HCT116 (cell line): ENCODE measurements around the gene PPP4R3A. TPM values are rescaled to one million over a fixed set of nuclear protein-coding genes. Genes with fewer than 3 reads are reported as not detected.

Experiments
- ATAC-seq: fragments of 200-7000 bp; cut with Tn5 transposase; 2 replicates; pipeline ENCODE4 v1.9.1; 2020; ENCODE audit warnings: mild to moderate bottlenecking, moderate library complexity
- BruUV-seq: library from RNA; stranded (reverse); fragments of 400-500 nt; replicated peaks from 2 replicates; lab custom pipeline; 2021; lab: Mats Ljungman, UMichigan
- CTCF ChIA-PET: fragments of 300-600 bp; sonication (Branson Sonifier 250); formaldehyde crosslinking; loops from one replicate; lab custom pipeline; 2021; ENCODE audit warnings: antibody characterized with exemption; lab: Charles Lee
- POLR2A ChIA-PET: fragments of 300-600, 350-600 bp; sonication (Branson Sonifier 250); formaldehyde crosslinking; loops from one replicate; lab custom pipeline; 2021; ENCODE audit warnings: antibody characterized with exemption; lab: Charles Lee
- RAD21 ChIA-PET, 2 experiments: fragments of 300-600 bp; sonication (Branson Sonifier 250); formaldehyde crosslinking; loops; one replicate each; lab custom pipeline; 2023; ENCODE audit warnings: low total read pairs in 2 of 2; ENCODE audit not compliant: uncharacterized antibody in 2 of 2, unreplicated experiment in 2 of 2, low non-redundant PET in 1 of 2; lab: Charles Lee
- DNase-seq: peaks from one replicate; pipeline ENCODE4 v3.0.0-alpha.2; 2010; ENCODE audit warnings: low read depth, low spot score
- H2AFZ ChIP-seq: fragments of 200-600 bp; shearing (Covaris generic), sonication (generic); 2 replicates; pipeline ENCODE4 v1.6.1; 2017; ENCODE audit warnings: low read depth, mixed run types, mixed read lengths, antibody characterized with exemption, low read length; ENCODE audit not compliant: poor library complexity, severe bottlenecking
- H3K27ac ChIP-seq: 2 replicates; pipeline ENCODE4 v1.5.1; 2012; ENCODE audit warnings: low read depth, low read length
- H3K27me3 ChIP-seq: fragments of 200-600 bp; sonication (generic); 2 replicates; pipeline ENCODE4 v1.6.1; 2016; ENCODE audit warnings: mixed run types, low read length, mixed read lengths; ENCODE audit not compliant: insufficient read depth
- H3K36me3 ChIP-seq, 2 experiments: fragments of 200-500 bp in 1 of 2; fragments of 200-600 bp in 1 of 2; sonication (Bioruptor generic) in 1 of 2; sonication (generic) in 1 of 2; 2 replicates each; pipeline versions ENCODE4 v1.5.1 to v1.6.1; 2014 to 2016; ENCODE audit warnings: low read length in 2 of 2, inconsistent platforms in 1 of 2, mixed read lengths in 1 of 2, mixed run types in 1 of 2; ENCODE audit not compliant: insufficient read depth in 2 of 2, control insufficient read depth in 1 of 2
- H3K4me1 ChIP-seq, 2 experiments: fragments of 200-600 bp in 1 of 2; sonication (generic) in 1 of 2; 2 replicates each; pipeline versions ENCODE4 v1.5.1 to v1.6.1; 2012 to 2017; ENCODE audit warnings: low read length in 2 of 2, inconsistent platforms in 1 of 2, mild to moderate bottlenecking in 1 of 2, mixed read lengths in 1 of 2, mixed run types in 1 of 2, moderate library complexity in 1 of 2; ENCODE audit not compliant: insufficient read depth in 2 of 2, control insufficient read depth in 1 of 2
- H3K4me2 ChIP-seq: fragments of 200-600 bp; sonication (generic); 2 replicates; pipeline ENCODE4 v1.6.1; 2017; ENCODE audit warnings: mixed run types, low read length, mixed read lengths
- H3K4me3 ChIP-seq, 2 experiments: fragments of 200-600 bp in 1 of 2; sonication (generic) in 1 of 2; replicated peaks in 1 of 2; 2 replicates each; pipeline ENCODE4 v1.5.1; 2011 to 2016; ENCODE audit warnings: low read length in 2 of 2, control low read depth in 1 of 2, low read depth in 1 of 2, mild to moderate bottlenecking in 1 of 2, mixed read lengths in 1 of 2, mixed run types in 1 of 2
- H3K79me2 ChIP-seq: fragments of 200-600 bp; sonication (generic); 2 replicates; pipeline ENCODE4 v1.6.1; 2017; ENCODE audit warnings: mild to moderate bottlenecking, mixed run types, low read length, moderate library complexity, mixed read lengths; ENCODE audit not compliant: insufficient read depth
- H3K9ac ChIP-seq: fragments of 200-600 bp; sonication (generic); 2 replicates; pipeline ENCODE4 v1.6.1; 2016; ENCODE audit warnings: low read length, mixed read lengths
- H3K9me2 ChIP-seq: fragments of 200-600 bp; sonication (generic), shearing (Covaris generic); 2 replicates; pipeline ENCODE4 v1.6.1; 2017; ENCODE audit warnings: mixed run types, mild to moderate bottlenecking, moderate library complexity; ENCODE audit not compliant: insufficient read depth
- H3K9me3 ChIP-seq, 2 experiments: fragments of 200-500 bp in 1 of 2; fragments of 200-600 bp in 1 of 2; sonication (Bioruptor generic) in 1 of 2; sonication (generic) in 1 of 2; 2 replicates each; pipeline ENCODE4 v1.6.1; 2014 to 2017; ENCODE audit warnings: low read length in 2 of 2, mixed read lengths in 2 of 2, inconsistent platforms in 1 of 2, low read depth in 1 of 2, mild to moderate bottlenecking in 1 of 2, mixed run types in 1 of 2, moderate library complexity in 1 of 2; ENCODE audit not compliant: control insufficient read depth in 1 of 2, insufficient read depth in 1 of 2
- H4K20me1 ChIP-seq: fragments of 200-600 bp; sonication (generic), shearing (Covaris generic); 2 replicates; pipeline ENCODE4 v1.6.1; 2017; ENCODE audit warnings: mixed run types, mild to moderate bottlenecking, moderate library complexity; ENCODE audit not compliant: insufficient read depth
- EZH2phosphoT487 ChIP-seq: fragments of 200-600 bp; IDR thresholded peaks from 2 replicates; pipeline ENCODE4 v1.6.1; 2018; ENCODE audit warnings: antibody characterized with exemption, borderline replicate concordance
- JUND ChIP-seq: IDR thresholded peaks from 2 replicates; pipeline ENCODE4 v1.6.1; 2012
- ZFX ChIP-seq: fragments of 450-650 bp; IDR thresholded peaks from 2 replicates; pipeline ENCODE4 v1.6.1; 2017
- intact Hi-C: fragments of 100-400 bp; cut with micrococcal nuclease; formaldehyde crosslinking; loops from 2 replicates; pipeline ENCODE4 v1.10.0; 2022
- total RNA-seq: library from RNA; stranded (reverse); gene quantifications from one replicate; pipeline ENCODE4 v1.2.1, GENCODE V29; 2021; ENCODE audit not compliant: unreplicated experiment
- TF ChIP-seq, protein P1 (sequence below), 3 experiments: fragments of 200-600 bp in 1 of 3; sonication (generic) in 1 of 3; IDR thresholded peaks in 2 of 3; conservative IDR thresholded peaks in 1 of 3; 2 replicates each; pipeline ENCODE4 v1.5.1; 2012 to 2017; ENCODE audit warnings: low read depth in 2 of 3, low read length in 2 of 3, antibody characterized with exemption in 1 of 3, borderline replicate concordance in 1 of 3, control low read depth in 1 of 3, mild to moderate bottlenecking in 1 of 3, mixed read lengths in 1 of 3, mixed run types in 1 of 3, moderate library complexity in 1 of 3; ENCODE audit not compliant: insufficient read depth in 1 of 3
- TF ChIP-seq, protein P2 (sequence below): IDR thresholded peaks from 2 replicates; pipeline ENCODE4 v1.6.1; 2011; ENCODE audit warnings: mild to moderate bottlenecking, low read length, moderate library complexity; ENCODE audit not compliant: insufficient replicate concordance; ENCODE audit errors: extremely low read depth
- TF ChIP-seq, protein P3 (sequence below): IDR thresholded peaks from 2 replicates; pipeline ENCODE4 v1.6.1; 2012

Gene PPP4R3A
- total RNA-seq, 1 experiment from 2014 or later, result 67.7 TPM

DNA sequence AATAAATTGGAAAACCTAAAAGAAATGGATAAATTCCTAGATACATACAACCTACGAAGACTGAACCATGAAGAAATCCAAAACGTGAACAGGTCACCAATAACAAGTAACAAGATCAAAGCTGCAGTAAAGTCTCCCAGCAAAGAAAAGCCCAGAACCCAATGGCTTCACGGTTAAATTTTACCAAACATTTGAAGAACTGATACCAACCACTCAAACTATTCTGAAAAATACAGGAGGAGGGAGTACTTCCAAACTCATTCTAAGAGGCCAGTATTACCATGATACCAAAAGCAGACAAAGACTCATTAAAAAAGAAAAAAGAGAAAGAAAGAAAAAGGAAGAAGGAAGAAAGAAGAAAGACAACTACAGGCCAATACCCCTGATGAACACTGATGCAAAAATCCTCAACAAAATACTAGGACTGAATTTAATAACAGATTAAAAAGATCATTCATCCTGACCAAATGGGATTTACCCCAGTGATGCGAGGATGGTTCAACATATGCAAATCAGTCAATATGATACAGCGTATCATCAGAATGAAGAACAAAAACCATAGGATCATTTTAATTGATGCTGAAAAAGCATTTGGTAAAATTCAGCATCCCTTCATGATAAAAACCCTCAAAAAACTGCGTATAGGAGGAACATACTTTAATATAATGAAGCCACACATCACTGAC is 65.6 kb downstream of the PPP4R3A start:
- Histone ChIP-seq H3K9ac (no peak overlapping the region), H3K9me3 (no peaks in the 10 kb centered on the region), H3K4me1 (no peaks in the 10 kb centered on the region), H3K36me3 (no peaks in the 10 kb centered on the region), H3K9me2 (no peaks in the 10 kb centered on the region), H3K4me2 (no peak overlapping the region), H3K4me3 (no peak overlapping the region), H2AFZ (no peak overlapping the region), H3K79me2 (no peaks in the 10 kb centered on the region), H3K27me3 (no peaks in the 10 kb centered on the region), H4K20me1 (no peaks in the 10 kb centered on the region), H3K27ac (no peak overlapping the region)
- CTCF ChIA-PET, result no interaction called here
- intact Hi-C loops, result no loop called here
- BruUV-seq, result no TSS peak
- ATAC-seq (no peak), DNase-seq (no peak)
- POLR2A ChIA-PET, result no interaction called here
- RAD21 ChIA-PET, result no interaction called here
- TF ChIP-seq JUND, result no peak

DNA sequence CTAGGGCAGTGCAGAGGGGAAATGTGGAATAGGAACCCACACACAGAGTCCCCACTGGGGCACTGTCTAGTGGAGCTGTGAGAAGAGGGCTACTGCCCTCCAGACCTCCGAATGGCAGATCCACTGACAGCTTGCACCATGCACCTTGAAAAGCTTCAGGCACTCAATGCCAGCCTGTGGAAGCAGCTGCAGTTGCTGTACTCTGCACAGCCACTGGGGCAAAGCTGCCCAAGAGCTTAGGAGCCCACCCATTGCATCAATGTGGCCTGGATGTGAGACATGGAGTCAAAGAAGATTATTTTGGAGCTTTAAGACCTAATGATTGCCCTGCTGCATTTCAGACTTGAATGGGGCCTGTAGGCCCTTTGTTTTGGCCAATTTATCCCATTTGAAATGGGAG is 70.8 kb downstream of the PPP4R3A start:
- H3K9me3 ChIP-seq, result peaks cover 0 to 6% of the 10 kb centered on the region in 2 experiments; a peak in 2 of 4 replicates
- no peaks in the 10 kb centered on the region for H3K27me3 ChIP-seq
- no peaks in the 10 kb centered on the region for H3K4me1 ChIP-seq
- H4K20me1 ChIP-seq, result no peaks in the 10 kb centered on the region
- DNase-seq (no peak), ATAC-seq (peak; percentile 64)
- no peaks in the 10 kb centered on the region for H3K36me3 ChIP-seq
- no peak overlapping the region for H3K27ac ChIP-seq
- BruUV-seq, result no TSS peak
- intact Hi-C loops, result no loop called here
- ChIA-PET CTCF (no interaction called here), RAD21 (no interaction called here), POLR2A (no interaction called here)
- no peaks in the 10 kb centered on the region for H3K79me2 ChIP-seq
- no peak overlapping the region for H3K4me3 ChIP-seq
- H2AFZ ChIP-seq, result no peak overlapping the region
- no peak overlapping the region for H3K9ac ChIP-seq
- no peaks in the 10 kb centered on the region for H3K9me2 ChIP-seq
- TF ChIP-seq ZFX, result no peak
- TF ChIP-seq, protein P1, sequence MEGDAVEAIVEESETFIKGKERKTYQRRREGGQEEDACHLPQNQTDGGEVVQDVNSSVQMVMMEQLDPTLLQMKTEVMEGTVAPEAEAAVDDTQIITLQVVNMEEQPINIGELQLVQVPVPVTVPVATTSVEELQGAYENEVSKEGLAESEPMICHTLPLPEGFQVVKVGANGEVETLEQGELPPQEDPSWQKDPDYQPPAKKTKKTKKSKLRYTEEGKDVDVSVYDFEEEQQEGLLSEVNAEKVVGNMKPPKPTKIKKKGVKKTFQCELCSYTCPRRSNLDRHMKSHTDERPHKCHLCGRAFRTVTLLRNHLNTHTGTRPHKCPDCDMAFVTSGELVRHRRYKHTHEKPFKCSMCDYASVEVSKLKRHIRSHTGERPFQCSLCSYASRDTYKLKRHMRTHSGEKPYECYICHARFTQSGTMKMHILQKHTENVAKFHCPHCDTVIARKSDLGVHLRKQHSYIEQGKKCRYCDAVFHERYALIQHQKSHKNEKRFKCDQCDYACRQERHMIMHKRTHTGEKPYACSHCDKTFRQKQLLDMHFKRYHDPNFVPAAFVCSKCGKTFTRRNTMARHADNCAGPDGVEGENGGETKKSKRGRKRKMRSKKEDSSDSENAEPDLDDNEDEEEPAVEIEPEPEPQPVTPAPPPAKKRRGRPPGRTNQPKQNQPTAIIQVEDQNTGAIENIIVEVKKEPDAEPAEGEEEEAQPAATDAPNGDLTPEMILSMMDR (IDR thresholded peaks at IDR 0.05 in 2 of 3, conservative IDR thresholded peaks at IDR 0.05 in 1 of 3; ENCODE audit: borderline replicate concordance in 1 of 3, insufficient read depth in 1 of 3, low read depth in 2 of 3, low read length in 2 of 3), result 0 out of 6 replicates have a peak, but pooled peaks of 2 of the 3 experiments have one; percentile 13 to 16
- no peak for TF ChIP-seq EZH2phosphoT487
- TF ChIP-seq, protein P2, sequence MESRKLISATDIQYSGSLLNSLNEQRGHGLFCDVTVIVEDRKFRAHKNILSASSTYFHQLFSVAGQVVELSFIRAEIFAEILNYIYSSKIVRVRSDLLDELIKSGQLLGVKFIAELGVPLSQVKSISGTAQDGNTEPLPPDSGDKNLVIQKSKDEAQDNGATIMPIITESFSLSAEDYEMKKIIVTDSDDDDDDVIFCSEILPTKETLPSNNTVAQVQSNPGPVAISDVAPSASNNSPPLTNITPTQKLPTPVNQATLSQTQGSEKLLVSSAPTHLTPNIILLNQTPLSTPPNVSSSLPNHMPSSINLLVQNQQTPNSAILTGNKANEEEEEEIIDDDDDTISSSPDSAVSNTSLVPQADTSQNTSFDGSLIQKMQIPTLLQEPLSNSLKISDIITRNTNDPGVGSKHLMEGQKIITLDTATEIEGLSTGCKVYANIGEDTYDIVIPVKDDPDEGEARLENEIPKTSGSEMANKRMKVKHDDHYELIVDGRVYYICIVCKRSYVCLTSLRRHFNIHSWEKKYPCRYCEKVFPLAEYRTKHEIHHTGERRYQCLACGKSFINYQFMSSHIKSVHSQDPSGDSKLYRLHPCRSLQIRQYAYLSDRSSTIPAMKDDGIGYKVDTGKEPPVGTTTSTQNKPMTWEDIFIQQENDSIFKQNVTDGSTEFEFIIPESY, result no peak
- TF ChIP-seq, protein P3, sequence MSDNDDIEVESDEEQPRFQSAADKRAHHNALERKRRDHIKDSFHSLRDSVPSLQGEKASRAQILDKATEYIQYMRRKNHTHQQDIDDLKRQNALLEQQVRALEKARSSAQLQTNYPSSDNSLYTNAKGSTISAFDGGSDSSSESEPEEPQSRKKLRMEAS, result no peak
- no peak overlapping the region for H3K4me2 ChIP-seq
